Esophagus squamous epithelium (tissue), 5 donors: ENCODE data around the gene SLC22A3. TPM values are rescaled to one million over a fixed set of nuclear protein-coding genes. Genes with fewer than 3 reads are reported as not detected.
"Not testable (repeated sequence)": the region's sequence is repeated elsewhere in the genome, so short reads cannot be mapped to it uniquely, and the experiment has no call there.

Experiments used
- DNase-seq: peaks from one replicate; lab custom pipeline; 2025; lab: John Stamatoyannopoulos, UW
- H3K27ac ChIP-seq, 4 donors: fragments of 200-600 bp; sonication (generic); one replicate each; pipeline ENCODE4 v1.5.1; 2016 to 2019; ENCODE audit warnings: mild to moderate bottlenecking in 1 of 4
- H3K27me3 ChIP-seq, 4 donors: fragments of 200-600 bp; sonication (generic); 1 replicate in 3 of 4; 2 replicates in 1 of 4; pipeline versions ENCODE4 v1.5.1 to v1.6.0; 2017 to 2021; ENCODE audit warnings: antibody characterized with exemption in 1 of 4
- H3K36me3 ChIP-seq, 3 donors: fragments of 200-600 bp; sonication (generic); one replicate each; pipeline ENCODE4 v1.5.1; 2016 to 2019
- H3K4me1 ChIP-seq, 3 donors: fragments of 200-600 bp; sonication (generic); one replicate each; pipeline ENCODE4 v1.5.1; 2017 to 2019
- H3K4me3 ChIP-seq, 4 donors: fragments of 200-600 bp; sonication (generic); 1 replicate in 3 of 4; 2 replicates in 1 of 4; pipeline ENCODE4 v1.5.1; 2016 to 2019; ENCODE audit warnings: mild to moderate bottlenecking in 2 of 4, moderate library complexity in 1 of 4
- H3K9me3 ChIP-seq, 3 donors: fragments of 200-600 bp; sonication (generic); one replicate each; pipeline ENCODE4 v1.5.1; 2016 to 2019
- POLR2A ChIP-seq, 4 donors: fragments of 450-650 bp; IDR thresholded peaks; one replicate each; pipeline ENCODE4 v1.6.1; 2017; ENCODE audit warnings: antibody characterized with exemption in 4 of 4, mild to moderate bottlenecking in 4 of 4, moderate library complexity in 3 of 4
- WGBS, 2 donors: methylation state at CpG; one replicate each; pipeline ENCODE4 v1.1.5; 2018; 5-methylcytosine and 5-hydroxymethylcytosine counted together
- intact Hi-C: fragments of 100-400 bp; cut with DNase I; formaldehyde crosslinking; loops from one replicate; pipeline ENCODE4 v1.15.0; 2022
- total RNA-seq, 4 donors: library from RNA; depleted of rRNA; stranded (reverse); fragments of >200 nt; gene quantifications; one replicate each; pipeline ENCODE4 v1.1.0, GENCODE V29; 2016
- TF ChIP-seq, protein P1 (sequence below), 6 experiments: fragments of 450-650 bp in 4 of 6; fragments of 200-600 bp in 2 of 6; sonication (generic) in 2 of 6; IDR thresholded peaks; one replicate each; pipeline ENCODE4 v1.5.1; 2016 to 2019; ENCODE audit warnings: antibody characterized with exemption in 6 of 6, mild to moderate bottlenecking in 4 of 6, moderate library complexity in 4 of 6
- donor health status: DM: yes; HTN: yes; CAD: no.

SLC22A3 gene, protein sequence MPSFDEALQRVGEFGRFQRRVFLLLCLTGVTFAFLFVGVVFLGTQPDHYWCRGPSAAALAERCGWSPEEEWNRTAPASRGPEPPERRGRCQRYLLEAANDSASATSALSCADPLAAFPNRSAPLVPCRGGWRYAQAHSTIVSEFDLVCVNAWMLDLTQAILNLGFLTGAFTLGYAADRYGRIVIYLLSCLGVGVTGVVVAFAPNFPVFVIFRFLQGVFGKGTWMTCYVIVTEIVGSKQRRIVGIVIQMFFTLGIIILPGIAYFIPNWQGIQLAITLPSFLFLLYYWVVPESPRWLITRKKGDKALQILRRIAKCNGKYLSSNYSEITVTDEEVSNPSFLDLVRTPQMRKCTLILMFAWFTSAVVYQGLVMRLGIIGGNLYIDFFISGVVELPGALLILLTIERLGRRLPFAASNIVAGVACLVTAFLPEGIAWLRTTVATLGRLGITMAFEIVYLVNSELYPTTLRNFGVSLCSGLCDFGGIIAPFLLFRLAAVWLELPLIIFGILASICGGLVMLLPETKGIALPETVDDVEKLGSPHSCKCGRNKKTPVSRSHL
- 10 to 100 TPM in 3 of 4 donors, 1 to 10 TPM in 1; 5.5 to 14.2 (median 12.0) TPM for total RNA-seq

DNA sequence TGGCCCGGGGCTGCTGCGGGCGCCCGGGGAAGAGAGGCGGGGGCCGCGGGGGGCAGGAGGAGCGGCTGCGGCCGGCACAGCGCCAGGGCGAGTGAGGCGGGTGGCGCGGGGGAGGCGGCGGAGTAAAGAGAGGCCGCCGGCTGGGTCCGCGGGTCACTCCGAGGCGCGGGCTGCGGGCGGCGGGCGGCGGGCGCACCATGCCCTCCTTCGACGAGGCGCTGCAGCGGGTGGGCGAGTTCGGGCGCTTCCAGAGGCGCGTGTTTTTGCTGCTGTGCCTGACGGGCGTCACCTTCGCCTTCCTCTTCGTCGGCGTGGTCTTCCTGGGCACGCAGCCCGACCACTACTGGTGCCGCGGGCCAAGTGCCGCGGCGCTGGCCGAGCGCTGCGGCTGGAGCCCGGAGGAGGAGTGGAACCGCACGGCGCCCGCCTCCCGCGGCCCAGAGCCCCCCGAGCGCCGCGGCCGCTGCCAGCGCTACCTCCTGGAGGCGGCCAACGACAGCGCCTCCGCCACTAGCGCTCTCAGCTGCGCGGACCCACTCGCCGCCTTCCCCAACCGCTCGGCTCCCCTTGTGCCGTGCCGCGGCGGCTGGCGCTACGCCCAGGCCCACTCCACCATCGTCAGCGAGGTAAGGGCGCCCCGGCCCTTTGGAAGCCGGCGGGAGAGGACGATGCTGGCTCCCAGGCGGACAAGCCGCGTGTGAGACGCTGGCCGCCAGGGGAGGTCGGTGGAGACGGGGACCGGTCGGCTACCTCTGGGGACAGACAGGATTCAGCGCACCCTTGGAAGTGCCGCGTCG lies at the start of gene SLC22A3:
Gene SLC22A3, plus strand, starts transcription at position 156 of the 797 bp plus-strand sequence. Its CDS starts 42 bp downstream, at position 198.
- no peaks in the 10 kb centered on the region for H3K36me3 ChIP-seq
- H3K9me3 ChIP-seq, result no peaks in the 10 kb centered on the region
- DNase-seq, result no peak
- H3K27ac ChIP-seq, result peak within 1 kb of the TSS; percentile 83 to 87 (median 85)
- peaks cover 0 to 32% (median 3%) of the 10 kb centered on the region in 3 donors for H3K4me1 ChIP-seq
- peak in 1 of 4 donors; percentile 29 for TF ChIP-seq POLR2A (IDR thresholded peaks at IDR 0.05)
- TF ChIP-seq, protein P1, sequence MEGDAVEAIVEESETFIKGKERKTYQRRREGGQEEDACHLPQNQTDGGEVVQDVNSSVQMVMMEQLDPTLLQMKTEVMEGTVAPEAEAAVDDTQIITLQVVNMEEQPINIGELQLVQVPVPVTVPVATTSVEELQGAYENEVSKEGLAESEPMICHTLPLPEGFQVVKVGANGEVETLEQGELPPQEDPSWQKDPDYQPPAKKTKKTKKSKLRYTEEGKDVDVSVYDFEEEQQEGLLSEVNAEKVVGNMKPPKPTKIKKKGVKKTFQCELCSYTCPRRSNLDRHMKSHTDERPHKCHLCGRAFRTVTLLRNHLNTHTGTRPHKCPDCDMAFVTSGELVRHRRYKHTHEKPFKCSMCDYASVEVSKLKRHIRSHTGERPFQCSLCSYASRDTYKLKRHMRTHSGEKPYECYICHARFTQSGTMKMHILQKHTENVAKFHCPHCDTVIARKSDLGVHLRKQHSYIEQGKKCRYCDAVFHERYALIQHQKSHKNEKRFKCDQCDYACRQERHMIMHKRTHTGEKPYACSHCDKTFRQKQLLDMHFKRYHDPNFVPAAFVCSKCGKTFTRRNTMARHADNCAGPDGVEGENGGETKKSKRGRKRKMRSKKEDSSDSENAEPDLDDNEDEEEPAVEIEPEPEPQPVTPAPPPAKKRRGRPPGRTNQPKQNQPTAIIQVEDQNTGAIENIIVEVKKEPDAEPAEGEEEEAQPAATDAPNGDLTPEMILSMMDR (IDR thresholded peaks at IDR 0.05), result peak in 4 of 6 experiments; percentile 22 to 46 (median 28)
- H3K4me3 ChIP-seq, result peak within 1 kb of the TSS; percentile 72 to 88 (median 78)
- peaks cover 0 to 32% (median 0%) of the 10 kb centered on the region in 4 donors for H3K27me3 ChIP-seq
- intact Hi-C loops, result loop anchor here (10.0 kb wide), 1 partner anchor 96 kb away; no protein-coding TSS in a partner anchor
- 2% methylated on average over 12 of the region's 105 CpGs; no CpG with 5 or more reads in 1 of the 2 donors for WGBS, 2 donors

DNA sequence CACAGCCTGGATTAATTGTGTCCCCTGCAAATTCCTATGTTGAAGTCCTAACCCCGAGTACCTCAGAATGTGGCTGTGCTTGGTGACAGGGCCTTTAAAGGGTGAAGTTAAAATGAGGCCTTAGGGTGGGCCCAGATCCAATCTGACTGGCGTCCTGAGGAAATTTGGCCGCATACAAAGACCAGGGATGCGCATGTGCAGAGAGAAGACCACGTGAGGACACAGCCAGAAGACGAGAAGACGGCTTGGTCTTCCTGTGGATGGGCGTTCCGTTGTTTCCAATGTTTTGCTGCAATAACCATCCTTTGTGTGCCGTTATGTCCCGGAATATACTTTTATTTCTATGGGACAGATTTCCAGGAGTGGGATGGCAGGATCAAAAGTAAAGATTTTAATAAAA lies 48.6 kb upstream of the SLC22A3 start:
- Histone ChIP-seq H3K9me3 (no peaks in the 10 kb centered on the region), H3K27ac (peak overlapping the region; percentile 73 to 84 (median 76)), H3K36me3 (no peaks in the 10 kb centered on the region), H3K4me1 (peaks cover 5 to 44% (median 14%) of the 10 kb centered on the region in 3 donors), H3K27me3 (no peaks in the 10 kb centered on the region), H3K4me3 (no peak overlapping the region)
- TF ChIP-seq POLR2A (IDR thresholded peaks at IDR 0.05), result no peak
- TF ChIP-seq, protein P1 (IDR thresholded peaks at IDR 0.05), result no peak
- intact Hi-C loops, result no loop called here
- DNase-seq, result no peak
- WGBS, 2 donors, result 86 to 90% methylated on average over 11 of the region's 11 CpGs

DNA sequence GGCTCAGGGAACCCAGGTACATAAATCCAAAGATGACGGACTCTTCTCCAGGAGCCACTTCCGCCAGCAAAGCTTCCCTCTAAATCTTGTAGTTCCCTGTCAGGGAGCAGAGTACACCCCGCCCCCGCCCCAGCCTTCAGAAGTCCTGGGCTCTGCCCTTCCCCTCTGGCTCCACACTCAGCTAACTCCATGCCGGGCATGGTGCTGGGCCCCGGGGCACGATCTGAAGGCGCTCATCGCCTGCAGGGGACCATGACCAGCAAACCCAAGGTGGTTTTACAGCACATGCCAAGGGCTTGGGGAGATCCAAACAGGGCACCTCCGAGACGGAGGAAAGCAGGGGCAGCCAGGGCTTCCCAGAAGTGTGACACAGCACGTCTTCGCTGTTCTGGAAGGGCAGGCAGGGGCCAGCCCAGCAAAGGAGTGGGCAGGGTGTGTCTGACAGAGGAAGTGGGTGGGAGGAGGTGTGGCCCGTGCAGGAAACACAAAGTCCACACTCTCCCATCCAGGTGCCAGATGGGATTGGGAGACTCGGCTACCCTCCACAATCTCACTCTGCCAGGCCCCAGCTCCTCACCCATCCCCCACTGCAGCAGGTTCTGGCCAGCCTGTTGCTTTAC lies 48.0 kb upstream of the SLC22A3 start:
- no peak for DNase-seq
- WGBS, 2 donors, result 16 to 24% methylated on average over 2 to 8 of the region's 15 CpGs
- Histone ChIP-seq H3K9me3 (no peaks in the 10 kb centered on the region), H3K4me1 (peaks cover 5 to 44% (median 14%) of the 10 kb centered on the region in 3 donors), H3K27me3 (no peaks in the 10 kb centered on the region), H3K27ac (peak overlapping the region; percentile 73 to 84 (median 76)), H3K4me3 (peak overlapping the region in 2 of 4 donors; percentile 15 to 16), H3K36me3 (no peaks in the 10 kb centered on the region)
- TF ChIP-seq, protein P1 (IDR thresholded peaks at IDR 0.05), result no peak
- peak in 1 of 4 donors; percentile 25 for TF ChIP-seq POLR2A (IDR thresholded peaks at IDR 0.05)
- intact Hi-C loops, result no loop called here

DNA sequence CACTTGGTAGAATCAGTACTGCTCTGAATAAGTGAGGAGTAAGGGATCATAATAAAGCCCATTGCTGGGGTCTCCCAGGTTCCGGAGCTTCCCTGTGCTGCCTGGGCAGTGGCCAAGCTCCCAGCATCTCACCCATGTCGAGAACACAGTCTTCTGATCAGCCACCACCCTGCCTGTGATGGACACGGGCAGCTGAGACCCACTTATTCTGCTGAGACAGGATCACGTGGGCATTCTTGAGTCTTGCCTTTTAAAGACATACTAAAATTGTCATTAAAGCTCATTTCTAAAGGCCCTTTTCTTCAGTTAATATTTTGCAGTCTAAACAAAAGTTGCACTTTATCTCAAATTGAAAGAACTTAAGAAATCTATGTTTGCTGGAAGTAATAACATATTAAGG lies 46.8 kb upstream of the SLC22A3 start:
- Histone ChIP-seq H3K4me3 (no peak overlapping the region), H3K36me3 (no peaks in the 10 kb centered on the region), H3K27me3 (no peaks in the 10 kb centered on the region), H3K9me3 (no peaks in the 10 kb centered on the region), H3K27ac (peak overlapping the region in 3 of 4 donors; percentile 73 to 84 (median 79)), H3K4me1 (peaks cover 5 to 44% (median 14%) of the 10 kb centered on the region in 3 donors)
- 54 to 70% methylated on average over 4 of the region's 4 CpGs for WGBS, 2 donors
- DNase-seq, result no peak
- no peak for TF ChIP-seq POLR2A (IDR thresholded peaks at IDR 0.05)
- TF ChIP-seq, protein P1 (IDR thresholded peaks at IDR 0.05), result no peak
- intact Hi-C loops, result no loop called here

DNA sequence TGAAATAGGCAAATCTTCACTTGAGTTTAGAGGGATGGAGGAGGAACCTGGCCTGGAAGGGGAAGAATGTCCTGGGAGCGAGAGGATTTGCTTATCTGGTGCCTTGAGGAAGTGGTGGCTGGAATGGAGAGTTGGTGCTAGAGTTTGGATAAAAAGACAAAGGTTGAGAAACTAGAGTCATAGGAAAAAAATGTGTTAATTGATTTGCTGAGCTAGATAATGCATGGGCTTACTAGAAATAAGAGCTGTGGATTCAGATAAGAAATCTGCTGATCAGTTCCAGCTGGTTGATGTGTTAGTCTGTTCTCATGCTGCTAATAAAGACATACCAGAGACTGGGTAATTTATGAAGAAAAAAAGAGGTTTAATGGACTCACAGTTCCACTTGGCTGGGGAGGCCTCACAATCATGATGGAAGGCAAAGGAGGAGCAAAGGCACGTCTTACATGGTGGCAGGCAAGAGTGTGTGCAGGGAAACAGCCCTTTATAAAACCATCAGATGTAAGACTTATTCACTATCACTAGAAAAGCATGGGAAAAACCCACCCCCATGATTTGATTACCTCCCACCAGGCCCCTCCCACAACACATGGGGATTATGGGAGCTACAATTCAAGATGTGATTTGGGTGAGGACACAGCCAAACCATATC lies 45.6 kb upstream of the SLC22A3 start:
- DNase-seq, H3K27me3 ChIP-seq, H3K27ac ChIP-seq, H3K4me3 ChIP-seq, H3K9me3 ChIP-seq, H3K36me3 ChIP-seq, intact Hi-C loops: not testable (repeated sequence)
- H3K4me1 ChIP-seq, result peaks cover 5 to 44% (median 14%) of the 10 kb centered on the region in 3 donors
- 84 to 89% methylated on average over 1 to 2 of the region's 2 CpGs for WGBS, 2 donors
